GM12873 (cell line): ENCODE data around the gene SULF2.
A peak's percentile ranks its signal among the peaks of the same experiment; 100 is the strongest.

ENCODE experiments used
- CTCF ChIP-seq: IDR thresholded peaks from 2 replicates; pipeline ENCODE4 v1.5.1; 2012; ENCODE audit warnings: low read depth, mild to moderate bottlenecking, moderate library complexity, low read length, control low read depth; ENCODE audit not compliant: insufficient read depth; ENCODE audit errors: missing control alignments

Gene SULF2

GRCh38 chr20:47782920-47783552, 2.2 kb downstream of the SULF2 start:
- TF ChIP-seq CTCF = peak; percentile 14

- no peak for TF ChIP-seq CTCF
These were observed 3.2 kb downstream of the SULF2 start for GRCh38 chr20:47782076-47782475.

- no peak for TF ChIP-seq CTCF
These were observed 3.6 kb downstream of the SULF2 start for GRCh38 chr20:47781632-47782031.

- TF ChIP-seq CTCF = peak; percentile 38
These were observed 4.4 kb downstream of the SULF2 start for GRCh38 chr20:47780720-47781389.

GRCh38 chr20:47778398-47779354, 6.6 kb downstream of the SULF2 start:
- TF ChIP-seq CTCF = no peak

GRCh38 chr20:47777220-47777619, 8.1 kb downstream of the SULF2 start:
- TF ChIP-seq CTCF = no peak

GRCh38 chr20:47776639-47777038, 8.6 kb downstream of the SULF2 start:
- no peak for TF ChIP-seq CTCF
